ENCODE measurements around the gene GATAD2B.
"Not testable (repeated sequence)": the region's sequence is repeated elsewhere in the genome, so short reads cannot be mapped to it uniquely, and the experiment has no call there.

GATAD2B gene

GRCh38 chr1:153776845-153777370 lies 145.9 kb downstream of the GATAD2B start:
- FAIRE-seq, result no peak
- TF ChIP-seq POLR2A (IDR thresholded peaks at IDR 0.05; ENCODE audit: low read depth, low read length), result no peak
- no peak for DNase-seq (ENCODE audit: insufficient read length, low spot score)

- no peak for FAIRE-seq
- no peak for TF ChIP-seq POLR2A (IDR thresholded peaks at IDR 0.05; ENCODE audit: low read depth, low read length)
- DNase-seq (ENCODE audit: insufficient read length, low spot score), result no peak
Observed at GRCh38 chr1:153776352-153776751, 146.4 kb downstream of the GATAD2B start.

- no peak for DNase-seq (ENCODE audit: insufficient read length, low spot score)
- no peak; the same call in 1 of the 2 replicates for TF ChIP-seq POLR2A (IDR thresholded peaks at IDR 0.05; ENCODE audit: low read depth, low read length)
- no peak for FAIRE-seq
Observed at GRCh38 chr1:153775458-153776327, 147.1 kb downstream of the GATAD2B start.

- no peak for FAIRE-seq
- TF ChIP-seq POLR2A (IDR thresholded peaks at IDR 0.05; ENCODE audit: low read depth, low read length), result no peak
Observed at GRCh38 chr1:153774780-153775457, 147.9 kb downstream of the GATAD2B start, which contains the start of gene SLC27A3. SLC27A3 (plus strand) TSS chr1:153775407; CDS start chr1:153775498, 91 bp downstream.

GRCh38 chr1:153774026-153774595 lies 148.7 kb downstream of the GATAD2B start:
- FAIRE-seq (no peak), DNase-seq (ENCODE audit: insufficient read length, low spot score) (no peak)
- no peak for TF ChIP-seq POLR2A (IDR thresholded peaks at IDR 0.05; ENCODE audit: low read depth, low read length)

More at GRCh38 chr1:153774780-153775457, 147.9 kb downstream of the GATAD2B start, which contains the start of gene SLC27A3:
- peak; percentile 43 for DNase-seq (ENCODE audit: insufficient read length, low spot score)

GRCh38 chr1:153773096-153773921 lies 149.5 kb downstream of the GATAD2B start:
- TF ChIP-seq POLR2A (IDR thresholded peaks at IDR 0.05; ENCODE audit: low read depth, low read length), result no peak
- FAIRE-seq (no peak), DNase-seq (ENCODE audit: insufficient read length, low spot score) (no peak)

- FAIRE-seq, result no peak
- no peak for DNase-seq (ENCODE audit: insufficient read length, low spot score)
- TF ChIP-seq POLR2A (IDR thresholded peaks at IDR 0.05; ENCODE audit: low read depth, low read length), result no peak
Observed at GRCh38 chr1:153771841-153772593, 150.8 kb downstream of the GATAD2B start.

- no peak for TF ChIP-seq POLR2A (IDR thresholded peaks at IDR 0.05; ENCODE audit: low read depth, low read length)
- FAIRE-seq (no peak), DNase-seq (ENCODE audit: insufficient read length, low spot score) (no peak)
Observed at GRCh38 chr1:153771261-153771660, 151.5 kb downstream of the GATAD2B start.

GRCh38 chr1:153770797-153771196 lies 152.0 kb downstream of the GATAD2B start:
- DNase-seq (ENCODE audit: insufficient read length, low spot score) (no peak), FAIRE-seq (no peak)
- TF ChIP-seq POLR2A (IDR thresholded peaks at IDR 0.05; ENCODE audit: low read depth, low read length), result no peak

GRCh38 chr1:153769221-153769620 lies 153.6 kb downstream of the GATAD2B start:
- DNase-seq (ENCODE audit: insufficient read length, low spot score) (no peak), FAIRE-seq (no peak)
- TF ChIP-seq POLR2A (IDR thresholded peaks at IDR 0.05; ENCODE audit: low read depth, low read length), result no peak

- DNase-seq (ENCODE audit: insufficient read length, low spot score), result no peak
- no peak for FAIRE-seq
- no peak for TF ChIP-seq POLR2A (IDR thresholded peaks at IDR 0.05; ENCODE audit: low read depth, low read length)
Observed at GRCh38 chr1:153768316-153769181, 154.2 kb downstream of the GATAD2B start.

GRCh38 chr1:153767519-153767918 lies 155.3 kb downstream of the GATAD2B start:
- FAIRE-seq, result no peak
- DNase-seq (ENCODE audit: insufficient read length, low spot score), result no peak
- TF ChIP-seq POLR2A (IDR thresholded peaks at IDR 0.05; ENCODE audit: low read depth, low read length), result no peak

GRCh38 chr1:153766663-153767062 lies 156.1 kb downstream of the GATAD2B start:
- DNase-seq (ENCODE audit: insufficient read length, low spot score); FAIRE-seq: not testable (repeated sequence)
